ENCODE data around the gene LRRC32.
A peak's percentile ranks its signal among the peaks of the same experiment; 100 is the strongest.

LRRC32 gene

DNA sequence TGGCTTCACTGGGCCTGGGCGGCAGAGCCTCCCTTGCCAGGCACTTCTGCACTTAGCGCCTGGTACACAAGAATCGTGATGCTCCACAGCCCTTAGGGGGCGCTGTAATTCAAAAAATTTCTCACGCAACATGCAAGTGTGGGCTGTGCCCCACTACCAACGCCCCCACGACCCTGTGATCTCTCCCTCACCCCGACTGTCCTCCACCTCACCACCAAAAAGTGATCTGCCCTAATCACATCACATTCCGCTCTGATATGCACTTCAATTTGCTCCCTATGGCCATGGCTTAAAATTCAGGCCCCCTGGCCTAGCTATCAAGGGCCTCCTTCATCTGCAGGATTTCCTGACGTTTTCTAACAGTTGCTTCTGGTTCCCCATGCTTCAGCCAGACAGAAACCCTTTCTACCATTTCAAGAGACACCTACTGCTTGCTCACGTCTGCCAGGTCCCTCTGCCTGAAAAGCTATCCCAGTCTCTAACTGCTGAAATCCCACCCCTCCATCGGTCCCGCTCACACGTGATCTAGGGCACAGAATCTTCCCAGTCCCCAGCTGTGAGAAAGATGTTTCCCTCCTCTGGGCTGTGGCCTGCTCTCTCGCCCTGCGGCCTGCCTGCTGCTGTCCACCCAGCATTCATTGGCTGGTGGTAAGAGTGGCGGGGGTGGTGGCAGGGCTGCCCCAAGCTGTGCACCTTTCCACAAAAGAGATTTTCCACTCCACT is 27.9 kb upstream of the LRRC32 start:
- no peak for DNase-seq

DNA sequence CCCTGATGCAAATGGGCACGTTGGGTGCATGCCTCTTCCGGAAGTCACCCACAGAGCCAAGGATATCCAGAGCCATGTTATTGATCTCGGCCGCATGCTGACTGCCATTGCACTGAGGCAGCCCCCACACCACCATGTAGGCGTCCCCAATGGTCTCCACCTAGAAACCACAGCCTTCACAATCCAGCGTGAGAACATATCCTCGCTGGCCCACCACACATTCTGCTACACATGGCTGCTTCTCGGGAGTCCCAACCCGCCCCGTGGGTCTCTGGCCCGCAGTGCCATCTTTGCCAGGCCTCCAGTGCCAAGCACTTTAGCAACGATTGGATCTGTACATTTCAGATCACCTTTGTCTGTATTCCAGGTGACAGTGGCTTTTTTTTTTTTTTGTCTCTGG is 26.2 kb upstream of the LRRC32 start:
- no peak for DNase-seq

DNA sequence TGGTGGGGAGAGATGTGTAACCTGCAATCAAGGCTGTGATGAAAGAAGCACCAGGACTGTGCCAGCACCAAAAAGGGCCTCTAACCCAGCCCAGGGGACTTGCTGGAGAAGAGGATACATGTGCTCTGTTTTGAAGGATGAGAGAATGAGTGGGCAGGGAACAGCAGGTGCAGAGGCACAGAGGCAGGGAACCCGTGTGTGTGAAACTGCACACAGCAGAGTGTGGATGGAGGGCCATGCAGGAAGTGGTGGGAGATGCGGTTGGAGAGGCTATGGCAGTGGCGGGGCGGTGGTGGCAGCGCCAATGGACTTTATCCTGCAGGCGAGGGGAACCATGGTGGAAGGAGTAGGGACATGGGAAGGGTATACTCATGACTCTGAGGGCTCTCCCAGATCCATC is 25.2 kb upstream of the LRRC32 start:
- DNase-seq = no peak

DNA sequence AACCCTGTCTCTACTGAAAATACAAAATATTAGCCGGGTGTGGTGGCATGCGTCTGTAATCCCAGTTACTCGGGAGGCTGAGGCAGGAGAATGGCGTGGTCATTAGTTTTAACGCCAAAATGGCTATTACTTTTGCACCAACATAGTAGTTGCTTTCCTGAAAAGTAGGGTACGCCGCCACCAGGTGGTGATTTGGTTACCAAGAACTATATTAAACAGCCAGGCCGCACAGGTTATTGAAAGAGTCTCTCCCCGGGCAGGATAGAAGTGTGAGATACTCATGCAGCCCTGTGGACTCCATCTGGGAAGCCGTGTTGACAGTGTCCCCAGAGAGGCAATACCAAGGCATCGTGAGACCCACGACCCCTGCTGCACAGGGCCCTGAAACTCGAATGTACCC is 24.6 kb upstream of the LRRC32 start:
- no peak for DNase-seq

DNA sequence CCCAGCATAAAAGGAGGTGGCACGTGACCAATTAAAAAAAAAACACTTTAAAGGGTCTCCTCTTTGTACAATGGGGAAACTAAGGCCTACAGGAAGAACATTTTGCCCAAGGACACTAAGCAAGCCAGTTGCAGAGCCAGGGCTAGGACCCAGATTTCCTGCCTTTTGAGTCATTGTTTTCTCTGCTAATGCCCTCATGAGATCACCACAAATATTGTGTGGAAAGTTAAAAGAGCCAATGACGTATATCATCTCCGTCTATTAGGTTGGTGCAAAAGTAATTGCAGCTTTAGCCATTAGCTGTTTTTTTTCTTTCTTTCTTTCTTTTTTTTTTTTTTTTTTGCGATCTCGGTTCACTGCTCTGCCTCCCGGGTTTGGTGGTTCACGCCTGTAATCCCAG is 24.1 kb upstream of the LRRC32 start:
- DNase-seq = no peak

DNA sequence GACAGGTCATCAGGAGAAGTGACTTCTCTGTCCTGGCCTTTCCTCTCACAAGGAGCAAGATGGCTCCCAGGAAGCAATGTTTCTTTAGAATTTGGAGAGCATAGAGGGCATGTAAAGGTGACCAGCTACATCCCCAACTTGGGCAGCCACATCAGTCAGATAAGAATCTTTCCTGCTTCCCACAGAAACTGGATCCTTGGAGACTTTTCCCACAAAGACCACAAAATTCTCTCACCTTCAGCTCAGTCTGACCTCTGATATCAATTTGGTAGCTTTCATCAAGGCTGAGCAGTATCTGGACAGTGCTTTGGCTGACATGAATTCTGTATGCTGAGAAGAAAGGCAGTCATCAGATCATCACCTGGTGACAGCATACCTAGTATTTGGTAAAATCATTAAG is 23.3 kb upstream of the LRRC32 start:
- no peak for DNase-seq

DNA sequence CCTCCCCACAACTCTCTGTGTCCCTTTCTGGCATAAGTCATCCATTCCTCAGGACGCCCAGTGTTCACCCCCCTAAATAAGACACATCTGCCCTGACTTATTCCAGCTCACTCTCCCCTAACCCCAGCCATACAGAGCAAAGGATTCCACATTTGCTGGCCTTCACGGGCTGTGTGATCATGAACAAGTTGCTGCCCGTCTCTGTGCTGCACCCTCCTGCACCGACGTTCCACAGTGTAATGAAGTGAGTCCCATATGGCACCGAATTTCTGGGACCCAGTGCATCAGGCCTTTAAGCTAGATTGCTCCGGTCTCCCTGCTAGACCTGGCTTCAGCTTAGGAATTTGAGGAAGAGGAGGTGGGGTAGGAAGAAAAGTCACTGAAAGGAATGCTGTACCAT is 22.4 kb upstream of the LRRC32 start:
- no peak for DNase-seq

DNA sequence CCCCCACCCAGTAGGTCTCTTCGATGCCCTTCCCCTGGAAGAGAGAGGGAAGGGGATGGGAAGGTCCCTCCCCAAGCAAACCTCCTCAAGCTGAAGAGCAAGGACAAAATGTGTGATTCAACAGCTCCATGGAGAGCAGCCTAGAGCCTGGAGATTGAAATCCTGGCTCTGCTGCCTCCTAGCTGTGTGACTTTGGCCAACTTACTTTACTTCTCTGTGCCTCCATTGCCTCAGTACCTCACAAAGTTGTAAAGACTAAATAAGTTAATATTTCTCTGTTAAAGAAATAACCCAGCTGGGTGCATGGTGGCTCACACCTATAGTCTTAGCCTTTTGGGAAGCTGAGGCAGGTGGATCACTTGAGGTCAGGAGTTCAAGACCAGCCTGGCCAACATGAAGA is 21.1 kb upstream of the LRRC32 start:
- DNase-seq = no peak

DNA sequence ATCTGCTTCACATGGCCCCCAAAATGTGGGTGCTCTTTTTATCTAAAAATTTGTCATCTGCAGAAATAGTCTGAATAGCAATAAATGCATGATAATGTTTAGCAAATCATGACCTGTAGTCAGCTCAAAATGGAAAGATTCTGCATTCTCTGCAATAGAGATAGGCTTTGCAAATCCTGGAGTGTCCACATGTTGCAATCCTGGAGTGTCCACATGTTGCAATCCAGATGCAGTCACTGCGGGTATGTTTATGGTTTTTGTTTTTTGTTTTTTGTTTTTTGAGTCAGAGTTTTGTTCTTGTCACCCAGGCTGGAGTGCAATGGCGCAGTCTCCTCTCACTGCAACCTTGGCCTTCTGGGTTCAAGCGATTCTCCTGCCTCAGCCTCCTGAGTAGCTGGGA is 20.2 kb upstream of the LRRC32 start:
- DNase-seq = peak; percentile 33

DNA sequence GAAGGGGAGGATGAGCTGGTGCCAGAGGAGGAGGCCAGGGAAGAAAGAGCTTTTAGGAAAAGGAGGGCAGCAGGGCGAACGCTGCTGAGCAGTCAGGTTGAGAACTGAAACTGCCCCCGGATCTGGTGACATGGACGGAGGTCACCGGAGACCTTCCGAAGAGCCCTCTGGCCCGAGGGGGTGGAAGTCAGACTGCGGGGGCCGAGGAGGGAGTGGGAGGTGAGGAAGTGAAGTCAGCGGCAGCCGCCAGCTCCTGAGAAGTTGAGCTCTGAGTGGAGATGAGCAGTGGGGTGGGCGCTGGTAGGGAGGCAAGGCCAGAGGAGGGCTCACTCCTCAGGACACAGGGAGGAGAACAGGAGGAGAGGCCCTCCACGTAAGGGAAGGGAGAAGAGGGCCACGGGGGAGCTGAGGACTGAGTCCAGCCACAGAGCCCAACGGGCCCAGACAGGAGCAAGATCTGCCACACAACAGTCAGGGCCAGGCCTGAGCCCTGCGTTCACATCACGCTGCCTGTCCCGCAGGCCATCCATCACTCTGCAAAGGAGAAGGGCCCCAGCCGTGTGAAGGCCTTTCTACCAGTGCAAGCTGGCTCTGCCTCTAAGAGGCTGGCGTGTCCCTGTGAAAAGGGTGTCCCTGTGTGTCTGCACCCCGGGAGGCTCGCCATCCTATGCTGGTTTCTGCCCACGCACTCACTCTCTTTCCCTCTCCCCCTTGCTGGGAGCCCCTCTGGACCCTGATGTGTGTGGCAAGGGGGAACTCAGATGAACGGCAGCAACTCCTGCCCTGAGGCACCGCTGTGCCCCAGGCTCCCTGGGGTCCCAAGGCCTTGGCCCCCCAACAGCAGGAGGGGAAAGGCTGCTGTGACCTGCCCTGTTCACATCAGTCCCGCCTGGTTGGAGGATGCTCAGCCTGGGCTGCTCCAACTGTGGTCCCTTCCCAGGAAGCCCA is 19.0 kb upstream of the LRRC32 start:
- DNase-seq = no peak

DNA sequence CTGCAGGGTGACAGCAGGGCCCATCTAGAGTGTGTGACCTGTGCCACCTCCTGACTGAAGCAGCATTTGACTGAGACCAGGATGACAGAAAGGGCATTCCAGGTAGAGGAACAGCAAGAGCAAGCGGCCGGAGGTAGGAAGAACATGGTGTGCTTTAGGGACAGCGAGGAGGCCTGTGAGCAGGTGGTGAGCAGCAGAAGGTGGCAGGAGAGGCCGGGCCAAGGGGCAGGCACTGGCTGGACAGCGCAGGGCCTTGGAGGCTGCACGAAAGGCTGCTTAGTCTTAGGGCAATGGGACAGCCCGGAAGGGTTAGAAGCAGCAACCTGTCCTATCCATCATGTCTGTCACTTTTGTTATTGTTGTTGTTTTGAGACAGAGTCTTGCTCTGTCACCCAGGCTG is 17.6 kb upstream of the LRRC32 start:
- no peak for DNase-seq

DNA sequence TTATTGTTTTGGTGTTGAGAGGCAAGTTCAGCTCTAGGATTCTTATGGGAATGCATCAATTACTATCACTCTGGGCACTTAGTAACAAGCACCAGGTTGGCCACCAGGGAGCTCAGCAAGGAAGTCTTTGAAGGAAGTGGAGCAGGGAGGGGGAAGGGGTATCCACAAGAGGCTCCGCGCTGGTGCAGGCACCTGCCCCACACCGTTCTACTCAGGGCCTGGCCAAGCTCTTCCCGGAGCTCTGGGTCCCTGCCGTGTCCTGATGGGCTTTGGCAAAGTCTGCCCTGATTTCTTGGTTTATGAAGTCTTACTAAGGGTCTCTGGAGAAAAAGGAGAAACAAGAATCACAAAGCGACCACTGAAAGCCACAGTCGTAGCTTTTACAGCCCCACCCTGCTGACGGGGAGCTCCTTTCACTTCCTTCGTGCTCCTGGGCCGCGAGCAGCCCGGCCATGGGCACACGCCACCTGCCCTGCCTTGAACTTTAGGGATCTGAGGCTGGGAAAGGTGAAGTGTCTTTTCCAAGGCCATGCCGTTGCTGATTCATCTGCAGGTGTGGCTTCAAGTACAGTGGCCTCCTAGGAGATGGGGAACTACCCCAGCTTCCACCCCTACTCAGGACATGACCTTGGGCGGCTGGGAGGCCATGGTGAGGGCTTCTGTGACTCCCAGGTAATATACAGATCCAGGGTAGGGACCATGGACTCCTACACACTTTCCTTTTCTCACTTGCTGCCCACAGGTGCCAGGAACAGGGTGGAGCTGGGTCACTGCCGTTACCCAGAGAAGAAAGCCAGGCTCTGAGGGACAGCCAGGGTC is 15.9 kb upstream of the LRRC32 start:
- peak; percentile 20 for DNase-seq

DNA sequence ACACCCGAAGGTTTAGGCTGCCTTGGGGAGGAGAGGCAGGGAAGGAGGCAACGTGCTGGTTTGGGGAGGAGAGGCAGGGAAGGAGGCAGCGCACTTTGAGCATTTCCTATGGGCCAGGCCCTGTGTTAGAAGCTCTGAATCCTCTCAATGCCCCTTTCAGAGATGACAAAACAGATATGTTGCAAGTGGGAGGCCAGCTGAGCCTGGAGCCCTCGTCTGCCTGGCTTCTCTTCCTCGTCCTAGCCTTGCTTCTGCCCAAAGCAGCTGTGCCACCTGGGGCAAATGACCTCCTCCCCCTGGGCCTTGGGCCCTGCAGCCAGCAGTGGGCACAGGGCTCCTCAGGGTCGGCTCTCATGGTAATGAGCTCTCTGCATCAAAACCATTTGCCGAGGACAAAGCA is 15.3 kb upstream of the LRRC32 start:
- DNase-seq = no peak

DNA sequence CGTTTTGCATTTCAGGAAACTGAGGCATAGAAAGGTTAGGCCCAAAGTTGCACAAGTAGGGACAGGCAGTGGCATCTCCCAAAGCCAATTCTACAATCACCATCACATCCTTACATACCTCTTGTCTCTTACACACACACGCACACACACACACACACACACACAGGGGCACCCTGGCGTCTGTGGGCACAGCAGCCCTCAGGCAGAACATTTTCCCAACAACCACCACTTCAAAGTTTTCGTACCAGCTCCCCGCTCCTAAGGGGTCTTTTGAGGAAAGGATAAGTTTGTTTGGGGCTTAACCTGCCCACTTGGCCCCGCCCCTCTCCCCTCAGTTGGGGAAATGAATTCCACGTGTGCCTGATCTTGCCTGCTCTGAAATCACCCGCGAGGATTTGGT is 14.7 kb upstream of the LRRC32 start:
- DNase-seq = no peak

DNA sequence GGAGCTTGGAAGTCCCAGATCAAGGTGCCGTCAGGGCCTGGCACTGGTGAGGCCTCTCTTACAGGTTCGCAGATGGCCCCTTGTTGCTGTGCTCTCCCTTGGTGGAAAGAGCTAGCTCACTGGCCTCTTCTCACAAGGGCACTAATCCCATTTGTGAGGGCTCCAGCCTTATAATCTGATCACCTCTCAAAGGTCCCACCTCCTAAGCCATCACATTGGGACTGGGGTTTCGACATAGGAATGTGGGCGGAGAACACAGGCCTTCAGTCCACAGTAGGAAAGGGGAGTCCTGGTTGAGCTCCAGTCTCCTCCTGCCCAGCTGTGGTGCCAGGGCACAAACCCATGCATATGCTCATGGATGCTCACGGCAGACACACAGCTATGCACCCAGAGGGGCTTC is 14.0 kb upstream of the LRRC32 start:
- no peak for DNase-seq

DNA sequence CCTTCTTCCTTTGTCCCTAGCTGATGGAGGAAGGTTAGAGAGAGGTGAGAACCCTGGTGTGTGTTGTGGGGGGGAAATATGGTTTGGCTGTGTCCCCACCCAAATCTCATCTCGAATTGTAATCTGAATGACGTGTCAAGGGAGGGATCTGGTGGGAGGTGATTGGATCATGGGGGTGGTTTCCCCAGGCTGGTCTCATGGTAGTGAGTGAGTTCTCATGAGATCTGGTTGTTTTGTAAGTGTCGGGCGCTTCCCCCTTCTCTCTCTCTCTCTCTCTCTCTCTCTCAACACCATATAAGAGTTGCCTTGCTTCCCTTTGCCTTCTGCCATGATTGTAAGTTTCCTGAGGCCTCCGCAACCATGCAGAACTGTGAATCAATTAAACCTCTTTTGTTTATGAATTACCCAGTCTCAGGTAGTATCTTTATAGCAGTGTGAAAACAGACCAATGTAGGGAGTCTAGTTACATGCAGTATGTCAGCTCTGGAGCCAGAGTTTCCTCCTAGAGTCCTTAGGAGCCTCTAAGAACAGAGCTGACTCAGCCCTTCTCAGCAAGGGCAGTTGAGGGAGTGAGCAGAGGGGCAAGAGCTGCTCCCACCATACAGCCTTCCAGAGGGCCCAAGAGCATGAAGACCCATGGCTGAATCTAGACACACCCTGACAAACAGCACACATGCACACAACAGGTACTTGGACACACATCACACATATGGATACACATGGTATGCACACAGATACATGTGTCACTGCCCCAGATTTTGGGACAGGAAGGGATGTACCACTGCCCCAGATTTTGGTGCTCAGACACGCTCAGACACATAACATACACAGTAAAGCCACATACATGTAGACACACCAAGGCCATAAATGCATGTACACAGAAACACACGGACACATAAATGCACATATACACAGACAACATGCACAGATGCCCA is 12.9 kb upstream of the LRRC32 start:
- DNase-seq = no peak

DNA sequence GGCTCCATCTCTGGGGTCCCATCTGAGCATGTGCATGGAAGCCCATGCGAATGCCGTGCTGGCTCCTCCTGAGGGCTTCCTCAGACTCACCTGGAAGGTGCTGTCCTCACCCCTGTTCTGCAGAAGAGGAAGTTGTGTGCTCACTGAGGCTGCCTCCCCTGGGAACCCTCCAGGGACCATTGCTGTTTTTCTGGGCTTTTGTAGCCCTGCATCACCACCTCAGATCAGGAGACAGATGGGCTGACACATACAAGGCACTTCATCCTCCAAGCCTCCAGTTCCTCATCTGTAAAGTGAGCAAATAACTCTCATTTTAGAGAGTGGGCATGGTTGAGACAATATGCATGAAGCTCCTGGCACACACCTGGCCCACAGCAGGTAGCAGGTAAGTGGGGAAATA is 12.1 kb upstream of the LRRC32 start:
- no peak for DNase-seq

DNA sequence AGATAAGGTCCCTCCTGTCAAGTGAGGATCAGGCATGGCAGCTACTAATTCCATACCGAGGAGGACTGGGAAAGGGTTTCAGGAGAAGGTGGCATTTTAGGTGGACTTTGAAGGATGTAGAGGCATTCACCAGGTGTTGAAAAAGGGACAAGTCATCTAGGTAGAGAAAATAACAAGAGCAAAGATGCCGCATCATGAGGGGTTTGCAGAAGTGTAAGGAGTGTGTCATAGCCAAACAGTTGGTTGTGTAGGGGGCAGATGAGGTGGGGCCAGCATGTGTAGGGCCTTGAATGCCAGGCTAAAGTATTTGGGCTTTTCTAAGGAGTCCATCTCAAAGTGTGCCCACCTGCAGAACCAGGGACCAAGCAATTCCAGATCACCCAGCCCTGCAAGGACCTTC is 11.6 kb upstream of the LRRC32 start:
- no peak for DNase-seq

DNA sequence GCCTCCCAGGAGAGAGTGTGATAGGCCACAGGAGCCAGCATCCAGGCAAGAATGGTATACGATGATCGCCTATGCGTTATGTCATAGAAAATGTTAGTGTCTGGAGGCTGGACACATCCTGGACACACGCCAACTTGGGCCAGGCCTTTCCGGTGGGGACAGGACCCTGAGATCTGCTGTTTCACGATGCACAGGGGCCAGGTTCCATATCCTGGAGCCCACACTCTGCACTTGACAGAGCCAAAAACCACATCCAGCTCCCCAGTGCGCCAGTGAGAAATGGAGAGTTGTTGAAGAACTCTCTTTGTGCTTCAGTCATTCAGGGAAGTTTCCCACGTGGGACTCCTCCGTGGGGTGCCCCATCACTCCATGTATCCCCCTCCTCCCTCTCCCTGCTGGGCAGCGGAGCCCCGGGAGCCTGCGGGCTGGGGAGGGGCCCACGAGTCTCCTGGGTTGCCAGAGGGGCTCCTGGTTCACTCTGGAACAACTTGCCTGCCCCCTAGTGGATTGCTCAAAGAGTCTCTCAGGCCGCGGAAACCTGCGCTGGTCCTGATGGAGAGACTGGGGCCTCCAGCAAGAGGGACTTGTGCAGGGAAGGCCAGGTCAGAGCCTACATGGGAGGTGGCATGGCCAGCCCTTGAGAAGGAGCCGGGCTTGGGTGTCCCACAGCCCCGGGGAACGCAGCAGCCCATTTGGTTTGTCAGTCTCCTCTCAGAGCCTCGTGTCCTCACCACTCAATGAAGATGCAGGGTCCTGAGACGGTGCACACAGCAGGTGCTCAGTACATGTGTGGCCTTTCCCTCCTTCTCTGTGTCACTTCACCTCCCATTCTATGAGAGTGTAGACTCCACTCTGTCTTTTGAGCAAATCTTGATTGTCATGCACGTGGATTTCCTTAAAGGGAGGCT is 10.2 kb upstream of the LRRC32 start:
- DNase-seq = peak; percentile 61

DNA sequence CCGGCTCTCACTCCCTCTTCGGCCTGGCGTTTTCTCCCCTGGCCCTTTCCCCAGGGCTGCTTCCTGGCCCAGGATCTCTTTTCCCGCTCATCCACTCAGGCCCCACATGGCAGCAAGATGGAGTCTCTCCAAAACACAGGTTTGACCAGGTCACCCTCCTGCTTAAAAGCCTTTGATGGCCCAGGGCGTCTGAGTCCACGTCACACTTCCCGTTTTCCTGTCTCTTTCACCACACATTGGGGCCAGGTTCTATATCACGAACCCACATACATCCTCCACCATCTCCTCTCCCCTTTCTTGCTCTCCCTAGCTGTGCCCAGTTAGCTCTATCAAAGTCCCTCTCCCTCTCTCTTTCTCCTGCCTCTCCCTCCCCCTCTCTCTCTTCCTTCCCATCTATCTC is 7.8 kb upstream of the LRRC32 start:
- peak; percentile 32 for DNase-seq

DNA sequence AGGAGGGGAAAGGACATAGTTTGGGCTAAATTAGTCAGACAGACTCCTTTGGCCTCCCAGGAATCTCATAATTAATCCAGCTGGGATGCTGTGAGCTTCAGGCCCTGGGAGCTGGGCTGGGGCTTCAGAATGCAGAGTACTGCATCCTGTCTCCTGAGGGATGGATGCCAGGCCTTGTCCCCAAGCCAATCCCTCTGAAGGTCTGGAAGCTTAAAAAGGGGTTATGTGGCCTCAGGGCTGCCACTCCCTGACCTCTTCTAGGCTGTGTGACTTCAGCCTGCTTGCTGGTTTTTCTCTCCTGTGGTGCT is 6.9 kb upstream of the LRRC32 start:
- no peak for DNase-seq
